H9 (cell line): Measurements from ENCODE around the gene RBM27. TPM values are rescaled to one million over a fixed set of nuclear protein-coding genes. Genes with fewer than 3 reads are reported as not detected.

Experiments
- DNase-seq: peaks from one replicate; pipeline ENCODE4 v3.0.0-alpha.2; 2017
- H2AFZ ChIP-seq: one replicate; pipeline ENCODE4 v1.6.1; 2013; ENCODE audit warnings: mild to moderate bottlenecking, low read length, control low read depth, moderate library complexity
- H2AK5ac ChIP-seq: 2 replicates; pipeline ENCODE4 v1.6.1; 2013; ENCODE audit warnings: low read length, control low read depth, mixed read lengths; ENCODE audit not compliant: insufficient read length
- H2BK120ac ChIP-seq: one replicate; pipeline ENCODE4 v1.6.1; 2013; ENCODE audit warnings: low read depth, mild to moderate bottlenecking, low read length, control low read depth, inconsistent platforms; ENCODE audit not compliant: poor library complexity, severe bottlenecking
- H2BK12ac ChIP-seq: 2 replicates; pipeline ENCODE4 v1.6.1; 2013; ENCODE audit warnings: low read length, control low read depth, mixed read lengths, low read depth; ENCODE audit not compliant: insufficient read length
- H2BK15ac ChIP-seq: 2 replicates; pipeline ENCODE4 v1.6.1; 2013; ENCODE audit warnings: low read depth, low read length, control low read depth
- H2BK20ac ChIP-seq: one replicate; pipeline ENCODE4 v1.6.1; 2013; ENCODE audit warnings: low read depth, mild to moderate bottlenecking, low read length, control low read depth, inconsistent platforms; ENCODE audit not compliant: poor library complexity, severe bottlenecking
- H2BK5ac ChIP-seq: 2 replicates; pipeline ENCODE4 v1.6.1; 2013; ENCODE audit warnings: low read length, control low read depth, mixed read lengths; ENCODE audit not compliant: insufficient read length
- H3K14ac ChIP-seq: 2 replicates; pipeline ENCODE4 v1.6.1; 2013; ENCODE audit warnings: low read length, control low read depth; ENCODE audit not compliant: insufficient read depth
- H3K18ac ChIP-seq: 2 replicates; pipeline ENCODE4 v1.6.1; 2013; ENCODE audit warnings: low read depth, mild to moderate bottlenecking, mixed read lengths, low read length, control low read depth; ENCODE audit not compliant: insufficient read length
- H3K23ac ChIP-seq: 2 replicates; pipeline ENCODE4 v1.6.1; 2013; ENCODE audit warnings: low read length, control low read depth, mixed read lengths, low read depth; ENCODE audit not compliant: insufficient read length
- H3K23me2 ChIP-seq: 2 replicates; pipeline ENCODE4 v1.6.1; 2013; ENCODE audit warnings: low read depth, mild to moderate bottlenecking, mixed read lengths, low read length, control low read depth; ENCODE audit not compliant: insufficient read length, poor library complexity, severe bottlenecking
- H3K27ac ChIP-seq: 2 replicates; pipeline ENCODE4 v1.5.1; 2013; ENCODE audit warnings: low read length, control low read depth, mixed read lengths, low read depth; ENCODE audit not compliant: insufficient read length
- H3K27me3 ChIP-seq: 2 replicates; pipeline ENCODE4 v1.6.1; 2013; ENCODE audit warnings: low read length, control low read depth, inconsistent platforms; ENCODE audit not compliant: insufficient read depth
- H3K4ac ChIP-seq: 2 replicates; pipeline ENCODE4 v1.6.1; 2013; ENCODE audit warnings: low read depth, mild to moderate bottlenecking, control low read depth, inconsistent platforms, low read length, moderate library complexity
- H3K4me1 ChIP-seq: 2 replicates; pipeline ENCODE4 v1.6.1; 2013; ENCODE audit warnings: low read length, control low read depth, inconsistent platforms; ENCODE audit not compliant: insufficient read depth
- H3K4me2 ChIP-seq: 2 replicates; pipeline ENCODE4 v1.6.1; 2013; ENCODE audit warnings: low read length, control low read depth, mixed read lengths; ENCODE audit not compliant: insufficient read length, insufficient read depth
- H3K56ac ChIP-seq: 2 replicates; pipeline ENCODE4 v1.6.1; 2013; ENCODE audit warnings: low read depth, mild to moderate bottlenecking, mixed read lengths, low read length, control low read depth; ENCODE audit not compliant: insufficient read length
- H3K79me1 ChIP-seq: 2 replicates; pipeline ENCODE4 v1.6.1; 2013; ENCODE audit warnings: low read depth, mild to moderate bottlenecking, moderate library complexity, low read length, control low read depth, inconsistent platforms; ENCODE audit not compliant: insufficient read depth, poor library complexity, severe bottlenecking
- H3K79me2 ChIP-seq: 2 replicates; pipeline ENCODE4 v1.6.1; 2013; ENCODE audit warnings: low read length, control low read depth, inconsistent platforms; ENCODE audit not compliant: insufficient read depth
- H3K9ac ChIP-seq: 2 replicates; pipeline ENCODE4 v1.6.1; 2013; ENCODE audit warnings: low read length, control low read depth, mixed read lengths; ENCODE audit not compliant: insufficient read length; ENCODE audit errors: extremely low read depth
- H3K9me3 ChIP-seq: one replicate; pipeline ENCODE4 v1.6.1; 2013; ENCODE audit warnings: low read depth, low read length, inconsistent platforms; ENCODE audit not compliant: control insufficient read depth
- H3T11ph ChIP-seq: one replicate; pipeline ENCODE4 v1.6.1; 2013; ENCODE audit warnings: mild to moderate bottlenecking, low read length, control low read depth, inconsistent platforms
- H4K20me1 ChIP-seq: one replicate; pipeline ENCODE4 v1.6.1; 2013; ENCODE audit not compliant: control insufficient read depth, insufficient read length, insufficient read depth
- H4K5ac ChIP-seq: 2 replicates; pipeline ENCODE4 v1.6.1; 2013; ENCODE audit warnings: low read depth, mild to moderate bottlenecking, mixed read lengths, low read length, control low read depth; ENCODE audit not compliant: insufficient read length
- H4K8ac ChIP-seq: replicated peaks from 2 replicates; pipeline ENCODE4 v1.6.1; 2013; ENCODE audit warnings: low read length, control low read depth, mixed read lengths, low read depth; ENCODE audit not compliant: insufficient read length
- H4K91ac ChIP-seq: 2 replicates; pipeline ENCODE4 v1.6.1; 2013; ENCODE audit warnings: low read depth, mild to moderate bottlenecking, moderate library complexity, mixed read lengths, low read length, control low read depth; ENCODE audit not compliant: insufficient read length
- H3K27ac Mint-ChIP-seq, 3 experiments: 2 replicates in 2 of 3; 3 replicates in 1 of 3; pipeline ENCODE4 v1.8.0; 2020 to 2021; ENCODE audit warnings: mixed read lengths in 3 of 3, mild to moderate bottlenecking in 1 of 3, moderate library complexity in 1 of 3
- H3K27me3 Mint-ChIP-seq: 2 replicates; pipeline ENCODE4 v1.8.0; 2021; ENCODE audit warnings: low read depth, mild to moderate bottlenecking, moderate library complexity, mixed read lengths
- H3K36me3 Mint-ChIP-seq, 3 experiments: 2 replicates in 2 of 3; 3 replicates in 1 of 3; pipeline ENCODE4 v1.8.0; 2020 to 2021; ENCODE audit warnings: low read depth in 3 of 3, mixed read lengths in 3 of 3; ENCODE audit not compliant: insufficient read depth in 1 of 3
- H3K4me1 Mint-ChIP-seq, 2 experiments: 2 replicates each; pipeline ENCODE4 v1.8.0; 2020; ENCODE audit warnings: mixed read lengths in 2 of 2
- H3K4me3 Mint-ChIP-seq, 2 experiments: 2 replicates in 1 of 2; 3 replicates in 1 of 2; pipeline ENCODE4 v1.8.0; 2020 to 2021; ENCODE audit warnings: mild to moderate bottlenecking in 2 of 2, mixed read lengths in 2 of 2, moderate library complexity in 1 of 2
- H3K9me3 Mint-ChIP-seq, 2 experiments: 2 replicates in 1 of 2; 3 replicates in 1 of 2; pipeline ENCODE4 v1.8.0; 2020; ENCODE audit warnings: mild to moderate bottlenecking in 2 of 2, mixed read lengths in 2 of 2, moderate library complexity in 1 of 2
- CTCF ChIP-seq: fragments of 200-600 bp; sonication (generic); conservative IDR thresholded peaks from 3 replicates; pipeline ENCODE4 v1.8.0; 2021; ENCODE audit warnings: antibody characterized with exemption, mild to moderate bottlenecking
- WGBS: extraction: QIAGEN DNeasy Blood & Tissue Kit; methylation state at CpG from one replicate; pipeline ENCODE4 v1.1.7; 2013; ENCODE audit warnings: missing lambda C conversion rate, low lambda C conversion rate, mixed read lengths; ENCODE audit not compliant: insufficient read length; ENCODE audit errors: extremely low coverage; 5-methylcytosine and 5-hydroxymethylcytosine counted together
- total RNA-seq: library from RNA; stranded (reverse); gene quantifications from 2 replicates; pipeline ENCODE4 v1.2.1, GENCODE V29; 2021

Gene RBM27
- total RNA-seq, 1 experiment from 2014 or later: 33.8 TPM

GRCh38 chr5:146165903-146166302 lies 37.5 kb upstream of the RBM27 start:
- WGBS: no CpG with 5 or more reads among the region's 1 CpG
- H3K4ac ChIP-seq: no peak overlapping the region
- H3K36me3 Mint-ChIP-seq: peaks cover 65 to 88% (median 85%) of the 10 kb centered on the region in 3 experiments

More at GRCh38 chr5:146165903-146166302, 37.5 kb upstream of the RBM27 start:
- Histone ChIP-seq H2AK5ac (no peak overlapping the region), H3K27ac (no peak overlapping the region), H3K4me2 (no peak overlapping the region), H4K20me1 (no peaks in the 10 kb centered on the region), H2AFZ (no peak overlapping the region), H3K23ac (no peak overlapping the region), H3K79me1 (peaks cover 3% of the 10 kb centered on the region), H3K9me3 (no peaks in the 10 kb centered on the region), H2BK12ac (no peak overlapping the region), H2BK120ac (no peak overlapping the region), H3K18ac (no peak overlapping the region), H4K91ac (no peak overlapping the region), H4K8ac (no peak overlapping the region), H3K4me1 (no peaks in the 10 kb centered on the region), H2BK5ac (no peak overlapping the region), H3K56ac (no peak overlapping the region), H4K5ac (no peak overlapping the region), H2BK20ac (no peak overlapping the region), H3K23me2 (no peaks in the 10 kb centered on the region), H3K14ac (no peak overlapping the region), H3K9ac (no peak overlapping the region), H2BK15ac (no peak overlapping the region), H3K27me3 (no peaks in the 10 kb centered on the region), H3T11ph (no peak overlapping the region), H3K79me2 (no peaks in the 10 kb centered on the region)
- H3K9me3 Mint-ChIP-seq: no peaks in the 10 kb centered on the region
- no peaks in the 10 kb centered on the region for H3K27me3 Mint-ChIP-seq
- no peak overlapping the region for H3K4me3 Mint-ChIP-seq
- TF ChIP-seq CTCF: no peak
- DNase-seq: no peak
- H3K27ac Mint-ChIP-seq: no peak overlapping the region; a peak in 1 of 7 replicates
- no peaks in the 10 kb centered on the region for H3K4me1 Mint-ChIP-seq
